ENCODE data around the gene TNN. TPM values are rescaled to one million over a fixed set of nuclear protein-coding genes. Genes with fewer than 3 reads are reported as not detected.

Gene TNN
- total RNA-seq, 4 donors from 2014 or later, result 0.16 to 2.2 (median 0.63) TPM

DNA sequence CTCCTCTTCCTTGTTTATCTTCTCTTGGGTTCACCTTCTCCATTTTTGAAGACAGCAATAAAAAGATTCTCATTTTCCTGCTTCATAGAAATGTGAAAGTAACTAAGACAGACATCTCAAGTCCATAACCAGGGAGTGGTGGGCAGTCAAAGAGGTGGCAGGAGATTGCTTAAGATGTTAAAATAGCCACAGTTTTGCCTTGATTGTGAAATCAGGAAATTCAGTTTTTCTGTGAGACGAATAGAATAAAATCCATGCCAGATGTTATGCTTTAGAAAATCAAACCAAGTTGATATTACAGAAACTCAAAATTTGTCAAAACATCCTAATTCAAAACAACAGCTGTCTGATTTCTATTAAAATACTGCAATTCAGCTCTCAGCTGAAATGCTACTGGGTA is 57.2 kb downstream of the TNN start:
- DNase-seq (ENCODE audit: low spot score in 2 of 2), result no peak
- Histone ChIP-seq H3K9me3 (no peaks in the 10 kb centered on the region), H3K4me3 (no peak overlapping the region), H3K4me1 (peaks cover 23% of the 10 kb centered on the region), H3K36me3 (no peaks in the 10 kb centered on the region), H3K27ac (no peak overlapping the region), H3K27me3 (no peaks in the 10 kb centered on the region)
- 28% methylated on average over 1 of the region's 1 CpG for whole genome bisulfite sequencing
- no peak for TF ChIP-seq POLR2AphosphoS5 (IDR thresholded peaks at IDR 0.05)

DNA sequence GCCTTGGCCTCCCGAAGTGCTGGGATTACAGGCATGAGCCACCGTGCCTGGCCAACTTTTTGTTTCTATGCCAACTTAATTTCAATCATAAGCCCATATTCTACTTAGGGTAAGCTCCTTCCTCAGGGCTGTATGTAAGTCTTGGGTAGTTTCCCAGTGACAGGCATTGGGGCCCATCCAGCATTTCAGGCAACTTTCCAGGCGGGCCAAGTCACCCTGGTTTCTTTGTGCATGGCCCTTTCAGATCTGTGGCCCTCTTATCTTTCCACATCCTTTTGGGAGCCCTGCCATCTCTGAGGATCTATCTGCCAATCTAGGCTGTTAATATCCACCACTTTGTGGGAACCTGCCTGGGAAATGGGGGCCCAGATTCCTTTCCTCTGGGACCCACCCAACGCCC is 58.7 kb downstream of the TNN start:
- WGBS, result 39% methylated on average over 4 of the region's 4 CpGs
- no peak for DNase-seq (ENCODE audit: low spot score in 2 of 2)

DNA sequence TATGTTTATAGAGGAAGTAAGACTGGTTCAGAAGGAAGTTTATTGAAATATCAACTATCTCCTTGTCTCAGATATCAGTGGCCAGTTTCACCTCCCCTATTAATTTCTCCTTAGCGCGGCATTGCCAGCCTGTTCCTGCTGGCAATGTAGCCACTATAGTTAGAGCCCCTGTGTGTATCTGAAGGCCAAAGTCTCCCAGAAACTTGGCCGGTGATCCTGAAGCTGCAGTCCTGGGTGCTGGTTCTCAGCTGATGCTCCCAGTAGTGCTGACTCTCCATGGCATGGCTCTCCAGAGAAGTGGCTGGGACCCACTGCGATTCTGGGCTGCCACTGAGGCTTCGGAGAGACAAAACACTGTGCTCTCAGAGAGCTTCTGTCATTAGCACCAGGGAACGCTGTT is 59.9 kb downstream of the TNN start:
- WGBS, result 94% methylated on average over 5 of the region's 6 CpGs
- Histone ChIP-seq H3K27ac (no peak overlapping the region), H3K4me1 (peaks cover 29% of the 10 kb centered on the region), H3K27me3 (no peaks in the 10 kb centered on the region), H3K4me3 (no peak overlapping the region), H3K9me3 (no peaks in the 10 kb centered on the region), H3K36me3 (no peaks in the 10 kb centered on the region)
- no peak for DNase-seq (ENCODE audit: low spot score in 2 of 2)
- TF ChIP-seq, protein P1, sequence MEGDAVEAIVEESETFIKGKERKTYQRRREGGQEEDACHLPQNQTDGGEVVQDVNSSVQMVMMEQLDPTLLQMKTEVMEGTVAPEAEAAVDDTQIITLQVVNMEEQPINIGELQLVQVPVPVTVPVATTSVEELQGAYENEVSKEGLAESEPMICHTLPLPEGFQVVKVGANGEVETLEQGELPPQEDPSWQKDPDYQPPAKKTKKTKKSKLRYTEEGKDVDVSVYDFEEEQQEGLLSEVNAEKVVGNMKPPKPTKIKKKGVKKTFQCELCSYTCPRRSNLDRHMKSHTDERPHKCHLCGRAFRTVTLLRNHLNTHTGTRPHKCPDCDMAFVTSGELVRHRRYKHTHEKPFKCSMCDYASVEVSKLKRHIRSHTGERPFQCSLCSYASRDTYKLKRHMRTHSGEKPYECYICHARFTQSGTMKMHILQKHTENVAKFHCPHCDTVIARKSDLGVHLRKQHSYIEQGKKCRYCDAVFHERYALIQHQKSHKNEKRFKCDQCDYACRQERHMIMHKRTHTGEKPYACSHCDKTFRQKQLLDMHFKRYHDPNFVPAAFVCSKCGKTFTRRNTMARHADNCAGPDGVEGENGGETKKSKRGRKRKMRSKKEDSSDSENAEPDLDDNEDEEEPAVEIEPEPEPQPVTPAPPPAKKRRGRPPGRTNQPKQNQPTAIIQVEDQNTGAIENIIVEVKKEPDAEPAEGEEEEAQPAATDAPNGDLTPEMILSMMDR (IDR thresholded peaks at IDR 0.05), result no peak
- no peak for TF ChIP-seq EP300 (IDR thresholded peaks at IDR 0.05)
- no peak for TF ChIP-seq POLR2AphosphoS5 (IDR thresholded peaks at IDR 0.05)
- TF ChIP-seq POLR2A (IDR thresholded peaks at IDR 0.05), result no peak

More for the DNA sequence above, 58.7 kb downstream of the TNN start:
- Histone ChIP-seq H3K4me1 (peaks cover 29% of the 10 kb centered on the region), H3K4me3 (no peak overlapping the region), H3K9me3 (no peaks in the 10 kb centered on the region), H3K27ac (no peak overlapping the region), H3K36me3 (no peaks in the 10 kb centered on the region), H3K27me3 (no peaks in the 10 kb centered on the region)
- TF ChIP-seq EP300 (IDR thresholded peaks at IDR 0.05) (no peak), POLR2AphosphoS5 (IDR thresholded peaks at IDR 0.05) (no peak), POLR2A (IDR thresholded peaks at IDR 0.05) (no peak)
- TF ChIP-seq, protein P1 (IDR thresholded peaks at IDR 0.05), result no peak

DNA sequence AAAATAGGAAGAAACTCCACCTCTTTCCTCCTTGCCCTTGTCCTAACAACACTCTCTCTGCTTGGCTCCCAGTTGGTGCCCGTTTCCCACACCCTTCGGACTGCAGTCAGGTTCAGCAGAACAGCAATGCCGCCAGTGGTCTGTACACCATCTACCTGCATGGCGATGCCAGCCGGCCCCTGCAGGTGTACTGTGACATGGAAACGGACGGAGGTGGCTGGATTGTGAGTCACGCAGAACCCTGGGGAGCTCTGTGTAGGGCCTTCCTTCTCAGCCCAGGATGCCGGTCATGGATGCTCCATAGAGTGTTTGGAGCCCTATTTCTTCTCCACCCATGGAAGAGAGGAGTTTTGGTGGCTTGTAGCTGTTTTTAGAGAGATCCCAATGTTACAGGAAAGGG is 60.9 kb downstream of the TNN start:
- DNase-seq (ENCODE audit: low spot score in 2 of 2), result no peak
- Histone ChIP-seq H3K9me3 (no peaks in the 10 kb centered on the region), H3K4me1 (peaks cover 29% of the 10 kb centered on the region), H3K36me3 (no peaks in the 10 kb centered on the region), H3K4me3 (no peak overlapping the region), H3K27me3 (no peaks in the 10 kb centered on the region), H3K27ac (peak overlapping the region; percentile 40)
- WGBS, result 88% methylated on average over 9 of the region's 9 CpGs
- TF ChIP-seq, protein P1 (IDR thresholded peaks at IDR 0.05), result no peak
- no peak for TF ChIP-seq POLR2AphosphoS5 (IDR thresholded peaks at IDR 0.05)
- no peak for TF ChIP-seq EP300 (IDR thresholded peaks at IDR 0.05)
- no peak for TF ChIP-seq POLR2A (IDR thresholded peaks at IDR 0.05)

DNA sequence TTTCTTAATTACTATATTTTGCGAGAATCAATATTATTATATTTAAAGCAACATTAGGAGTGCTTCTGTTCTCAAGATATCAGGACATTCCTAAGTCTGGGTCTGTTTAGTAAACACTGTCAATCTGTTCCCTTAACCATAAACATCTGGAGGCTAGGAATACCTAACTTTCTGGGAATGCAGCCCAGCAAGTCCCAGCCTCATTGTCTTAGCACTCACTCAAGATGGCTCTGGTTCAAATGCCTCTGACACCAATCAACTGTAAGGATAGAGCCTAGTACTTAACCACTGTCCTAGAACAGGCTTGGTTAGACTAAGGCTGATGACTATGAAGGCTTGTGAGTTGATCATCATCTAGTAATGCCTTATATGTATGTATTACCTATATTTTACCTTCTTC is 61.5 kb downstream of the TNN start:
- H3K27ac ChIP-seq, result peak overlapping the region; percentile 68
- TF ChIP-seq EP300 (IDR thresholded peaks at IDR 0.05), result no peak
- no peak for TF ChIP-seq POLR2A (IDR thresholded peaks at IDR 0.05)
- no peak for TF ChIP-seq POLR2AphosphoS5 (IDR thresholded peaks at IDR 0.05)
- TF ChIP-seq, protein P1 (IDR thresholded peaks at IDR 0.05), result no peak
- H3K36me3 ChIP-seq, result no peaks in the 10 kb centered on the region
- DNase-seq (ENCODE audit: low spot score in 2 of 2), result no peak
- H3K9me3 ChIP-seq, result no peaks in the 10 kb centered on the region
- H3K4me1 ChIP-seq, result peaks cover 29% of the 10 kb centered on the region
- H3K27me3 ChIP-seq, result no peaks in the 10 kb centered on the region
- H3K4me3 ChIP-seq, result no peak overlapping the region
- WGBS, result 33% methylated on average over 1 of the region's 1 CpG

DNA sequence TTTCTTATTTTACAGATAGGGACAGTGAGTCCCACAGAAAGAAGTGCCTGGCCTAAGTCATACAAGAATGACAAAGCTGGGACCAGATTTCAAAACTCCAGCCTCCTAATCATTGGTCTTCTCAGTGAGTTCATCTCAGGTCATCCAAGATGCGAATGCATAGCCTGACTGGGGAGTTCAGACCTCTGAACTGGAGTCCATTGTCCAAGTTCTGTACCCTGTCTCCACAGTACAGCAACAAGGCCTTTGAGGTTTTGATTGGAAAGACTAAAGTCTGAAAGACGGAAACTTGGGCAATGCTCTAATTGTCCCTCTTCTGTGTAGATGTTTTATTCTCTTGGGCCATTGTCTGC is 62.0 kb downstream of the TNN start:
- Histone ChIP-seq H3K36me3 (no peaks in the 10 kb centered on the region), H3K4me3 (no peak overlapping the region), H3K27ac (peak overlapping the region; percentile 68), H3K27me3 (no peaks in the 10 kb centered on the region), H3K4me1 (peaks cover 29% of the 10 kb centered on the region), H3K9me3 (no peaks in the 10 kb centered on the region)
- no peak for DNase-seq (ENCODE audit: low spot score in 2 of 2)
- TF ChIP-seq POLR2A (IDR thresholded peaks at IDR 0.05), result no peak
- TF ChIP-seq POLR2AphosphoS5 (IDR thresholded peaks at IDR 0.05), result no peak
- 68% methylated on average over 2 of the region's 2 CpGs for WGBS
